ENCODE measurements around the gene TRIM22.
"Not testable (repeated sequence)": the region's sequence is repeated elsewhere in the genome, so short reads cannot be mapped to it uniquely, and the experiment has no call there.

TRIM22 gene

DNA sequence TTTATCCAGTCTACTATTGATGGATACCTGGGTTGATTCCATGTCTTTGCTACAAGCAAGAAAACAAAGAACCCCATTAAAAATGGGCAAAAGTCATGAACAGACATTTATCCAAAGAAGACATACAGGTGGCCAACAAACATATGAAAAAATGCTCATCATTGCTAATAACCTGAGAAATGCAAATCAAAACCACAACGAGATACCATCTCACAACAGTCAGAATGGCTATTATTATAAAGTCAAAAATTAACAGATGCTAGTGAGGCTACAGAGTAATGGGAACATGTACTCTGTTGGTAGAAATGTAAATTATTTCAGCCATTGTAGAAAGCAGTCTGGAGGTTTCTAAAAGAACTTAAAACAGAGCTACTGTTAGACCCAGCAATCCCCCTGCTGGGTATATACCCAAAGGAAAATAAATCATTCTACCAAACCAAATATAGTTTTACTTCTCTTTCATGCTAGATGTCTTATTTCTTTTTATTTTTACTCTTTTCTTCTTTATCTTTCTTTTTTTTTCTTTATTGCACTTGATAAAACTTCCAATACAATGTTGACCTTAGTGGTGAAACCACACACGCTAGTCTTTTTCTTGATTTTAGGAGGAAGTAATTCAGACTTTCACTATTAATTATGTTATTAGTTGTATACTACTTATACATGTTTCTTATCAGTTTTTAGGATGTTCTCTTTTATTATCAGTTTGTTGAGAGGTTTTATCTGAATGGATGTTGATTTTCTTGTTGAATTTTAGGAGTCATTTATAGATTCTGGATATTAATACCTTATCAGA is 14.3 kb downstream of the TRIM22 start:
- Histone ChIP-seq H3K9me3 (ENCODE audit: control insufficient read depth in 5 of 5, low read length in 5 of 5) (no peaks in the 10 kb centered on the region), H3K9ac (ENCODE audit: low read length in 5 of 5) (no peak overlapping the region), H3K4me3 (ENCODE audit: low read depth in 1 of 5, low read length in 5 of 5) (no peak overlapping the region), H3K4me1 (ENCODE audit: control insufficient read depth in 5 of 5, insufficient read depth in 5 of 5, low read length in 5 of 5) (no peaks in the 10 kb centered on the region), H3K36me3 (ENCODE audit: control insufficient read depth in 5 of 5, insufficient read depth in 5 of 5, low read length in 5 of 5) (peaks cover 13 to 42% (median 38%) of the 10 kb centered on the region in 5 donors), H3K27ac (ENCODE audit: low read depth, low read length) (no peak overlapping the region), H3K27me3 (ENCODE audit: control insufficient read depth in 5 of 5, insufficient read depth in 4 of 5, low read length in 5 of 5) (no peaks in the 10 kb centered on the region)

DNA sequence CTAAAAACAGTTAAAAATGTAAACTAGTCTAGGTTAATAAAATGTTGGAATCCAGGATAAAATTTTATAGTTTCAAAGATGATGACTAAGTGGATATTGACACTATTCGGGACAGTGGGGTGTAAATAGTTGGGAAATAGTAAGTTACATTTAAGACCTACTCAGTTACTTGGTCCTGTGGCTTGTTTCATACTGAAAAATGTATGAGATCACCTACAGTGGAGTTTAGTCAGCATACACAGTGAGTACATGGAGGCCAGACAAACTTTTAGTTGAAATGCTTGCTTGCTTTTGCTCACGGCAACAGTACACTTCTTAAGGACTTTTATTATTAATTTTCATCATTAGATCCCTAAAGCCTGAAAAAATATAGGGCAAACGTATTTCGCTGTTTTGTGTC is 16.1 kb downstream of the TRIM22 start:
- Histone ChIP-seq H3K4me3 (ENCODE audit: low read depth in 1 of 5, low read length in 5 of 5) (no peak overlapping the region), H3K27me3 (ENCODE audit: control insufficient read depth in 5 of 5, insufficient read depth in 4 of 5, low read length in 5 of 5) (no peaks in the 10 kb centered on the region), H3K27ac (ENCODE audit: low read depth, low read length) (no peak overlapping the region), H3K9me3 (ENCODE audit: control insufficient read depth in 5 of 5, low read length in 5 of 5) (no peaks in the 10 kb centered on the region), H3K36me3 (ENCODE audit: control insufficient read depth in 5 of 5, insufficient read depth in 5 of 5, low read length in 5 of 5) (peaks cover 19 to 51% (median 47%) of the 10 kb centered on the region in 5 donors), H3K9ac (ENCODE audit: low read length in 5 of 5) (no peak overlapping the region), H3K4me1 (ENCODE audit: control insufficient read depth in 5 of 5, insufficient read depth in 5 of 5, low read length in 5 of 5) (no peaks in the 10 kb centered on the region)

DNA sequence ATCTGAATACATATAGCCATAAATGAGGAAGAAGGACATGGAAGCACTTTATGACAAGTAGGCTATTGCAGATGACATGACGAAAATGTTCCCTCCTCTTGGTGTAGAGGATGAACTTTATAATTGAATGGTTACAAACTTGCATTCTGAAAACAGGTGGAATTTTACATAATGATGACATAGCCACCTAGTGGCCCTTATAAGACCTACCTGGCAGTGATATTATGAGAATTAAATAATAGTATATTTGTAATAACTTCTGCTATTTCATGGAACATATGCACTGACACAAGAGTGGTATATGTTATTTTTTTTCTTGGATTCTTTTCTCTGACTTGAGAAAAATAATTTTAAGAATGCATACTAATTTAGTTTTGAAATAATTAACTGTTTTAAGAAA is 22.9 kb downstream of the TRIM22 start:
- H3K27ac ChIP-seq (ENCODE audit: low read depth, low read length) = no peak overlapping the region
- peaks cover 16 to 28% (median 26%) of the 10 kb centered on the region in 5 donors for H3K36me3 ChIP-seq (ENCODE audit: control insufficient read depth in 5 of 5, insufficient read depth in 5 of 5, low read length in 5 of 5)
- no peaks in the 10 kb centered on the region for H3K4me1 ChIP-seq (ENCODE audit: control insufficient read depth in 5 of 5, insufficient read depth in 5 of 5, low read length in 5 of 5)
- H3K9me3 ChIP-seq (ENCODE audit: control insufficient read depth in 5 of 5, low read length in 5 of 5) = peaks cover 0 to 3% (median 0%) of the 10 kb centered on the region in 5 donors
- H3K27me3 ChIP-seq (ENCODE audit: control insufficient read depth in 5 of 5, insufficient read depth in 4 of 5, low read length in 5 of 5) = no peaks in the 10 kb centered on the region
- H3K4me3 ChIP-seq (ENCODE audit: low read depth in 1 of 5, low read length in 5 of 5) = no peak overlapping the region
- H3K9ac ChIP-seq (ENCODE audit: low read length in 5 of 5) = no peak overlapping the region

DNA sequence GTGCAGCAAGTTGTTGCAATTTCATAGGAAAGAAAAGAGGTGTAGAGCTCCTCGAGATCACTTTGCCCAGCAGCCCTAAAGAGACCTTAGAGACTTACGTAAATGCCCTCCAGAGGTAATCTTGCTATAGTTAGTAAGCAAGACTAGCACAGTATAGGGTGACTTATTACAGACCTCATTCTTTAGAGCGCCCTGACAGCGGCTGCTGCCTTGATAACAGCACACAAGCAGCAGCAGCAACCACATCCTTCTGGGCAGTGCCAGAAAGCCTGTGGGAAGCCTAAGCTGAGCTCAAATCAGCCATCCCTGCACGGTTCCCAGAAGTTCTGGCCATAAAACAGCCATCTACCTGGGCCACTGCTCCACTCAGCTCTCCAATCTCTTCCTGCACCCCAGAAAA is 24.1 kb downstream of the TRIM22 start:
- Histone ChIP-seq H3K9ac (ENCODE audit: low read length in 5 of 5) (no peak overlapping the region), H3K27ac (ENCODE audit: low read depth, low read length) (no peak overlapping the region), H3K27me3 (ENCODE audit: control insufficient read depth in 5 of 5, insufficient read depth in 4 of 5, low read length in 5 of 5) (no peaks in the 10 kb centered on the region), H3K4me3 (ENCODE audit: low read depth in 1 of 5, low read length in 5 of 5) (no peak overlapping the region), H3K9me3 (ENCODE audit: control insufficient read depth in 5 of 5, low read length in 5 of 5) (peaks cover 0 to 3% (median 0%) of the 10 kb centered on the region in 5 donors), H3K4me1 (ENCODE audit: control insufficient read depth in 5 of 5, insufficient read depth in 5 of 5, low read length in 5 of 5) (no peaks in the 10 kb centered on the region), H3K36me3 (ENCODE audit: control insufficient read depth in 5 of 5, insufficient read depth in 5 of 5, low read length in 5 of 5) (peaks cover 8 to 18% (median 15%) of the 10 kb centered on the region in 5 donors)

DNA sequence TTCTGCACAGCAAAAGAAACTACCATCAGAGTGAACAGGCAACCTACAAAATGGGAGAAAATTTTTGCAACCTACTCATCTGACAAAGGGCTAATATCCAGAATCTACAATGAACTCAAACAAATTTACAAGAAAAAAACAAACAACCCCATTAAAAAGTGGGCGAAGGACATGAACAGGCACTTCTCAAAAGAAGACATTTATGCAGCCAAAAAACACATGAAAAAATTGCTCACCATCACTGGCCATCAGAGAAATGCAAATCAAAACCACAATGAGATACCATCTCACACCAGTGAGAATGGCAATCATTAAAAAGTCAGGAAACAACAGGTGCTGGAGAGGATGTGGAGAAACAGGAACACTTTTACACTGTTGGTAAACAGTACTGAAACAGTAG is 26.9 kb downstream of the TRIM22 start:
- not testable (repeated sequence) for H3K27me3 ChIP-seq (ENCODE audit: control insufficient read depth in 5 of 5, insufficient read depth in 4 of 5, low read length in 5 of 5)

DNA sequence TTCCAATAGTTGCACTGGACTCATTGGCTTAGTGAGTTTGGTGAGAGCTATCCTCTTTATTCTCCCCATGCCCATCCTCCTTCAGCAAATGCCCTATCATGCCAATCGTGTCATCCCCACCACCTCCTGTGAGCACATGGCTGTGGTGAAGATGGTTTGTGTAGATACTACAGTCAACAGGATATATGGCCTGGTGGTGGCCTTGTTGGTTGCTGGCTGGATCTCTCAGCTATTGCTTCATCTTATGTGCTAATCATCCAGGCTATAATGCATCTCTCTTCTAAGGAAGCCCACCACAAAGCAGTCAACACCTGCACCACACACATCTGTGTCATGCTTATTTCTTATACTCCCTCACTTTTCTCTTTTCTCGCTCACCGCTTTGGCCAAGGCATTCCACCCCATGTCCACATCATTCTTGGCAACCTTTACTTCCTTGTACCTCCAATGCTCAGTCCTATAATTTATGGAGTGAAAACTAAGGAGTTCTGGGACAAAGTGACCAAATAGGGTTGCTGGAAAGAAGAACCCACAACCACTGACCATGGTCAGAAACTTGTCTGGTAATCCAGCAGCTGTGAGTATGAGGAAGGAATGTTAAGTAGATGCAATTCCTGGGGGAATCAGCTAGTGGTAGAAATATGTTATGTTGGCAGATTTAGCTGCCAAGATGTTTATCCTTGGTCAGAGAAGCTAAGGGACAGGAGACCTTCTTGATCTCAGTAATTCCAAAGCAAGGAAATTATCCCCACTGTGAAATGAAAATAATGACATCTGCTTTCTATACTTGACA is 30.3 kb downstream of the TRIM22 start:
- Histone ChIP-seq H3K36me3 (ENCODE audit: control insufficient read depth in 5 of 5, insufficient read depth in 5 of 5, low read length in 5 of 5) (peaks cover 0 to 6% (median 0%) of the 10 kb centered on the region in 5 donors), H3K4me1 (ENCODE audit: control insufficient read depth in 5 of 5, insufficient read depth in 5 of 5, low read length in 5 of 5) (no peaks in the 10 kb centered on the region), H3K9me3 (ENCODE audit: control insufficient read depth in 5 of 5, low read length in 5 of 5) (peaks cover 0 to 3% (median 0%) of the 10 kb centered on the region in 5 donors), H3K4me3 (ENCODE audit: low read depth in 1 of 5, low read length in 5 of 5) (no peak overlapping the region), H3K27me3 (ENCODE audit: control insufficient read depth in 5 of 5, insufficient read depth in 4 of 5, low read length in 5 of 5) (no peaks in the 10 kb centered on the region), H3K27ac (ENCODE audit: low read depth, low read length) (no peak overlapping the region), H3K9ac (ENCODE audit: low read length in 5 of 5) (no peak overlapping the region)

More for the DNA sequence above, 26.9 kb downstream of the TRIM22 start:
- not testable (repeated sequence) for H3K27ac ChIP-seq (ENCODE audit: low read depth, low read length); H3K36me3 ChIP-seq (ENCODE audit: control insufficient read depth in 5 of 5, insufficient read depth in 5 of 5, low read length in 5 of 5); H3K4me1 ChIP-seq (ENCODE audit: control insufficient read depth in 5 of 5, insufficient read depth in 5 of 5, low read length in 5 of 5); H3K9ac ChIP-seq (ENCODE audit: low read length in 5 of 5); H3K4me3 ChIP-seq (ENCODE audit: low read depth in 1 of 5, low read length in 5 of 5); H3K9me3 ChIP-seq (ENCODE audit: control insufficient read depth in 5 of 5, low read length in 5 of 5)

DNA sequence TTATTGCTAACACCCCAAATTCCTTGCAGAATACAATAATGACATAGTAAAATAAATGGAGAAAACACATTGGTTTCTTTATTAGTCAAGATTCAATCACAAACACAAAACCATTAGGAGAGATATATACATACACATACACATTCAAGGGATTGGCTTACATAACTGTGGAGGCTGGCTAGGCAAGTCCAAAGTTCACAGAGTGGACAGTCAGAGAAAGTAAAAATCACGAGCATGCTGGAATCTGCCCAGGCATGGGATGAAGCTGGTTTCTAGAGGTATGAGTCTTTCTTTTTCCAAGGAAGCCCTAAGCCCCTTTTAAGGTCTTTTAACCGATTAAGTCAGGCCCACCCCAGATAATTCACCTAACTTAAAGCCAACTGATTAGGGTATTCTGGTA is 33.0 kb downstream of the TRIM22 start:
- no peaks in the 10 kb centered on the region for H3K4me1 ChIP-seq (ENCODE audit: control insufficient read depth in 5 of 5, insufficient read depth in 5 of 5, low read length in 5 of 5)
- H3K9ac ChIP-seq (ENCODE audit: low read length in 5 of 5) = no peak overlapping the region
- H3K27me3 ChIP-seq (ENCODE audit: control insufficient read depth in 5 of 5, insufficient read depth in 4 of 5, low read length in 5 of 5) = peaks cover 0 to 3% (median 0%) of the 10 kb centered on the region in 5 donors
- no peak overlapping the region for H3K4me3 ChIP-seq (ENCODE audit: low read depth in 1 of 5, low read length in 5 of 5)
- no peak overlapping the region for H3K27ac ChIP-seq (ENCODE audit: low read depth, low read length)
- H3K36me3 ChIP-seq (ENCODE audit: control insufficient read depth in 5 of 5, insufficient read depth in 5 of 5, low read length in 5 of 5) = peaks cover 0 to 6% (median 0%) of the 10 kb centered on the region in 5 donors
- H3K9me3 ChIP-seq (ENCODE audit: control insufficient read depth in 5 of 5, low read length in 5 of 5) = peaks cover 0 to 3% (median 0%) of the 10 kb centered on the region in 5 donors

DNA sequence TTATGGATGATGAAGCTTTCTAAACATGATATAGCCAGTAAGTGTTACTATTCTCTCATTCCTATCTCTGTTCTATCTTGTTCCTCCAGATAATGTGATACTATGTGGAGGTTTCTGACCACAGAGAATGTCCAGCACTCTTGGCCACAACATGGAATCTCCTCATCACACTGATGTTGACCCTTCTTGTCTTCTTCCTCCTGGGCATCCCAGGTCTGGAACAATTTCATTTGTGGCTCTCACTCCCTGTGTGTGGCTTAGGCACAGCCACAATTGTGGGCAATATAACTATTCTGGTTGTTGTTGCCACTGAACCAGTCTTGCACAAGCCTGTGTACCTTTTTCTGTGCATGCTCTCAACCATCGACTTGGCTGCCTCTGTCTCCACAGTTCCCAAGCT is 36.8 kb downstream of the TRIM22 start:
- Histone ChIP-seq H3K4me1 (ENCODE audit: control insufficient read depth in 5 of 5, insufficient read depth in 5 of 5, low read length in 5 of 5) (no peaks in the 10 kb centered on the region), H3K9me3 (ENCODE audit: control insufficient read depth in 5 of 5, low read length in 5 of 5) (no peaks in the 10 kb centered on the region), H3K4me3 (ENCODE audit: low read depth in 1 of 5, low read length in 5 of 5) (no peak overlapping the region), H3K36me3 (ENCODE audit: control insufficient read depth in 5 of 5, insufficient read depth in 5 of 5, low read length in 5 of 5) (no peaks in the 10 kb centered on the region), H3K27me3 (ENCODE audit: control insufficient read depth in 5 of 5, insufficient read depth in 4 of 5, low read length in 5 of 5) (peaks cover 0 to 3% (median 0%) of the 10 kb centered on the region in 5 donors), H3K9ac (ENCODE audit: low read length in 5 of 5) (no peak overlapping the region), H3K27ac (ENCODE audit: low read depth, low read length) (no peak overlapping the region)

DNA sequence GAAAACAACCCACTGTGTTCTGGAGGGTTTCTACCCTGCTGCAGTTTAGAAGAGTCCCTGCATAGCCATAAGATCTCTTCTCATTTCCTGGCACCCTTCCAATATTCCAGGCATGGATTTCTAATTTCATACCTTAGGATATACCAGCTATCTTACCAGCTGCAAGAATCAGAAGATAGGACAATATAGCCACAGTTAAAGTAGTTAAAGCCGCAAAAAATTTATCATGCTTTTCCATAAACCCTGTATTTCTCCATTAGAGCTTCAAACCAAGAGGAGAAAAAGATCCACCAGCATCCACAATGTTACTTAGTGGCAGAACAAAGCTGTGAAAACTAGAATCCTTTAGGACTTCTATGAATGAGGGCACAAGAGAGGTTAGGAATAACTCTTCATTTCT is 38.1 kb downstream of the TRIM22 start:
- H3K36me3 ChIP-seq (ENCODE audit: control insufficient read depth in 5 of 5, insufficient read depth in 5 of 5, low read length in 5 of 5) = no peaks in the 10 kb centered on the region
- H3K9ac ChIP-seq (ENCODE audit: low read length in 5 of 5) = no peak overlapping the region
- no peaks in the 10 kb centered on the region for H3K4me1 ChIP-seq (ENCODE audit: control insufficient read depth in 5 of 5, insufficient read depth in 5 of 5, low read length in 5 of 5)
- H3K4me3 ChIP-seq (ENCODE audit: low read depth in 1 of 5, low read length in 5 of 5) = no peak overlapping the region
- no peak overlapping the region for H3K27ac ChIP-seq (ENCODE audit: low read depth, low read length)
- H3K27me3 ChIP-seq (ENCODE audit: control insufficient read depth in 5 of 5, insufficient read depth in 4 of 5, low read length in 5 of 5) = peaks cover 0 to 3% (median 0%) of the 10 kb centered on the region in 5 donors
- no peaks in the 10 kb centered on the region for H3K9me3 ChIP-seq (ENCODE audit: control insufficient read depth in 5 of 5, low read length in 5 of 5)

DNA sequence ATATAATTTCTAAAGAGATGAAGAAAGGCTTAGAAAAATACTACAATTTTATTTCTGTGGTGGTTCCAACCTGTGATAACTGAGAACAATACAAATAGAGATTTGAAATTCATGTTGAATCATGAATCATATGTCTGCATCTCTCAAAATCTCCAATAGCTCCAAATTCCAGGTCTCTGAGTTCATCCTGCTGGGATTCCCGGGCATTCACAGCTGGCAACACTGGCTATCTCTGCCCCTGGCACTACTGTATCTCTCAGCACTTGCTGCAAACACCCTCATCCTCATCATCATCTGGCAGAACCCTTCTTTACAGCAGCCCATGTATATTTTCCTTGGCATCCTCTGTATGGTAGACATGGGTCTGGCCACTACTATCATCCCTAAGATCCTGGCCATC is 46.8 kb downstream of the TRIM22 start, which contains the start of gene OR56B1:
Gene OR56B1, plus strand, starts transcription at position 53 of the 400 bp plus-strand sequence. Its CDS starts 69 bp downstream, at position 122.
- Histone ChIP-seq H3K9me3 (ENCODE audit: control insufficient read depth in 5 of 5, low read length in 5 of 5) (peaks cover 0 to 4% (median 1%) of the 10 kb centered on the region in 5 donors), H3K27me3 (ENCODE audit: control insufficient read depth in 5 of 5, insufficient read depth in 4 of 5, low read length in 5 of 5) (peaks cover 0 to 2% (median 0%) of the 10 kb centered on the region in 5 donors), H3K4me3 (ENCODE audit: low read depth in 1 of 5, low read length in 5 of 5) (no peak within 1 kb of the TSS), H3K4me1 (ENCODE audit: control insufficient read depth in 5 of 5, insufficient read depth in 5 of 5, low read length in 5 of 5) (no peaks in the 10 kb centered on the region), H3K36me3 (ENCODE audit: control insufficient read depth in 5 of 5, insufficient read depth in 5 of 5, low read length in 5 of 5) (no peaks in the 10 kb centered on the region), H3K9ac (ENCODE audit: low read length in 5 of 5) (no peak within 1 kb of the TSS), H3K27ac (ENCODE audit: low read depth, low read length) (no peak within 1 kb of the TSS)
